Tibial nerve (tissue), 4 donors: ENCODE data around the gene MAPK13.

Experiments
- CTCF ChIP-seq, 5 experiments: fragments of 200-600 bp in 3 of 5; fragments of 450-650 bp in 2 of 5; sonication (generic) in 3 of 5; IDR thresholded peaks; one replicate each; pipeline ENCODE4 v1.5.1; 2016 to 2019; ENCODE audit warnings: antibody characterized with exemption in 5 of 5, mild to moderate bottlenecking in 3 of 5, moderate library complexity in 2 of 5
- EP300 ChIP-seq, 2 donors: sonication (generic); formaldehyde crosslinking; IDR thresholded peaks; one replicate each; pipeline ENCODE4 v1.6.1; 2017; ENCODE audit warnings: antibody characterized with exemption in 2 of 2, mild to moderate bottlenecking in 1 of 2
- POLR2A ChIP-seq, 2 donors: fragments of 450-650 bp; IDR thresholded peaks; one replicate each; pipeline ENCODE4 v1.6.1; 2017; ENCODE audit warnings: antibody characterized with exemption in 2 of 2, mild to moderate bottlenecking in 2 of 2, moderate library complexity in 2 of 2

- TF ChIP-seq CTCF (IDR thresholded peaks at IDR 0.05) (no peak), POLR2A (IDR thresholded peaks at IDR 0.05) (no peak), EP300 (IDR thresholded peaks at IDR 0.05) (no peak)
Measured at GRCh38 chr6:36104836-36105235, 25.5 kb upstream of the MAPK13 start.
